Urinary bladder (tissue), 4 donors: ENCODE measurements around the gene PROSER2. TPM values are rescaled to one million over a fixed set of nuclear protein-coding genes. Genes with fewer than 3 reads are reported as not detected.
"Not testable (repeated sequence)": the region's sequence is repeated elsewhere in the genome, so short reads cannot be mapped to it uniquely, and the experiment has no call there.

Experiments used
- DNase-seq: peaks from one replicate; pipeline ENCODE4 v3.0.0-alpha.2; 2015; ENCODE audit errors: extremely low spot score
- H3K27ac ChIP-seq: one replicate; pipeline ENCODE4 v1.5.1; 2013; ENCODE audit warnings: low read depth, mild to moderate bottlenecking, moderate library complexity
- H3K36me3 ChIP-seq: one replicate; pipeline ENCODE4 v1.6.1; 2013; ENCODE audit warnings: mild to moderate bottlenecking, moderate library complexity; ENCODE audit not compliant: insufficient read depth
- H3K4me1 ChIP-seq: one replicate; pipeline ENCODE4 v1.6.1; 2013; ENCODE audit warnings: mild to moderate bottlenecking, moderate library complexity; ENCODE audit not compliant: insufficient read depth
- H3K4me3 ChIP-seq: one replicate; pipeline ENCODE4 v1.5.1; 2013; ENCODE audit warnings: low read depth, low read length
- WGBS: extraction: QIAGEN DNeasy Blood & Tissue Kit; methylation state at CpG from one replicate; pipeline ENCODE4 v1.1.7; 2013; 5-methylcytosine and 5-hydroxymethylcytosine counted together
- polyA plus RNA-seq: library from polyadenylated mRNA; stranded (reverse); fragments of 200-250 nt; gene quantifications from one replicate; pipeline ENCODE4 v1.2.3, GENCODE V29; 2013
- total RNA-seq: library from RNA; depleted of rRNA; stranded (reverse); fragments of >200 nt; gene quantifications from one replicate; pipeline ENCODE4 v1.2.3, GENCODE V29; 2014
- donor health status: healthy with polysubstance abuse.
- donor health status: healthy.

Gene PROSER2
- total and polyA plus RNA-seq, 2 donors, result 3.2 to 6.6 TPM

DNA sequence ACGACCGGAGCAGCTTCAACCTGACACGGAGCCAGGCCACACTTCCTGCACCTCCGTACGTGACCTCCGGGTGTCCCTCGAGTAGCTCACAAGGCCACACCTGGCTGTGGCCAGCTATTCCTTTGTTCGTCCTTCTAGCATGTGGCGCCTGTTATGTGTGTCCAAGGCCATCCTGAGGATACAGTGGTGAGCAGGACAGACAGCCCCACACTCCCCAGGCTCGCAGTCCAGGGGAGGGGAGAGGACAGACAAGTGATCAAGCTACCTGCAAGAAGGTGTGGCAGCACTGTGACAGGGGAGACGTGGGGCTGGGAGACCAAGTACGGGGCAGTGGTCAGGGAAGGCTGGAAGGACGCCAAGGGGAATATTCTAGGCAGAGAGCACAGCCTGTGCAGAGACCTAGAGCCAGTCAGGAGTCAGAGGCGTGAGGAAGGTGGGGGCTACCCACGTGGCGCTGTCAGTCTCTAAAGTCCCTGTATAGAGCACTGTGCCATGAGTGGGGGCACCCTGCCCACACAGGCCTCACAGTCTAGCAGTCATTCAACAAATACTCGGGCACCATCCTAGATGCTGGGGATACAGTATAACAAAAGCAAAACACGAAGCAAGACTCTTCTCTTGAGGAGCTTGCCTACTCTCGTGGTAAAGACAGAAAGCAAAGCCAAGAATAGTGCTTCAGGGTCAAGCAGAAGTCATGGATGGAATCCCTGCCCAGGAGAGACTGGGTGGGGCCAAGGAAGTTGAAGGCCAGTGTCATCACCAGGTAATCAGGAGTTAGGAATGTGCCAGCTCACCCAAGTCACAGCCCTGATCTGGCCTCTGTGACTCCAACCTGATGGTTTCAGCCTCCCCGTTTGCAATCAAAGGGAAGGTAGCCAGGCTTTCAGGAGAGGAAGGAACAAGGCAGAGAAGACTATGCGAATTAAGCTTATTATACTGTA, 58.6 kb downstream of the PROSER2 start:
- DNase-seq, result no peak
- 87% methylated on average over 21 of the region's 21 CpGs for WGBS
- no peak overlapping the region for H3K27ac ChIP-seq
- H3K4me3 ChIP-seq, result no peak overlapping the region
- no peaks in the 10 kb centered on the region for H3K36me3 ChIP-seq
- no peaks in the 10 kb centered on the region for H3K4me1 ChIP-seq

DNA sequence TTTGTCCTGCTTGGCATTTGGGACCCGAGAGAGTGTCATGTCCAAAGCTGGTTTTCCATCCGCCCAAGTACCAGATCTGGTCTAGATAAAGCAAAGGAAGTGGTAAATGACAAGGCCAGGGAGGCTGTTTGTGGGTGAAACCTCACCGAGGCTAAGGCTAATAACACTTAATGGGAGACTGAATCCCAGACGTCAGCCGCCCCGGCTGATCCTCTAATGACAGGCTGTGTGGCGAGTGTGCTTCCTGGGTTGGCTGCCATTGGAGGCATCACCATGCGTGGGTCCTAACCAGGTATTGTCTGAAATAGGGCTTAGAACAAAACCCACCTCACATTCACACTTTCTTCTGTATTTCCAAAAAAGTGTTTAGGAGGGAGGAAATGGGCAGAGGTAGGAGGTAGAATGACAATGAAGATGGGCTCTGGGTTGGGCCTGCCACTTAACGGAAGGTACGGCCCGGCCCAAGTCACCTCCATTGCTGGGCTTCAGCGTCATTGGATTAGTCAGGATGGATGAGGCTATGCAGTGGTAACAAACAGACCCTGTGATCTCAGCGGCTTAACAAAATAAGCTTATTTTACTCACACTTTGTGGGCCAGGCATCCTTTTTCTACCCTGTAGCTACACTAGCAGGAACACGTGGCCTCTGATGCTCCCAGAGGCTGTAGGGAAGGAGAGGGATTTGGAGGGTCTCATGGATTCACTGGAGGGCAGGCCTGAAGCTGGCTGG, 59.7 kb downstream of the PROSER2 start:
- no peak for DNase-seq
- Histone ChIP-seq H3K36me3 (no peaks in the 10 kb centered on the region), H3K27ac (no peak overlapping the region), H3K4me1 (no peaks in the 10 kb centered on the region), H3K4me3 (no peak overlapping the region)
- 89% methylated on average over 14 of the region's 14 CpGs for WGBS

DNA sequence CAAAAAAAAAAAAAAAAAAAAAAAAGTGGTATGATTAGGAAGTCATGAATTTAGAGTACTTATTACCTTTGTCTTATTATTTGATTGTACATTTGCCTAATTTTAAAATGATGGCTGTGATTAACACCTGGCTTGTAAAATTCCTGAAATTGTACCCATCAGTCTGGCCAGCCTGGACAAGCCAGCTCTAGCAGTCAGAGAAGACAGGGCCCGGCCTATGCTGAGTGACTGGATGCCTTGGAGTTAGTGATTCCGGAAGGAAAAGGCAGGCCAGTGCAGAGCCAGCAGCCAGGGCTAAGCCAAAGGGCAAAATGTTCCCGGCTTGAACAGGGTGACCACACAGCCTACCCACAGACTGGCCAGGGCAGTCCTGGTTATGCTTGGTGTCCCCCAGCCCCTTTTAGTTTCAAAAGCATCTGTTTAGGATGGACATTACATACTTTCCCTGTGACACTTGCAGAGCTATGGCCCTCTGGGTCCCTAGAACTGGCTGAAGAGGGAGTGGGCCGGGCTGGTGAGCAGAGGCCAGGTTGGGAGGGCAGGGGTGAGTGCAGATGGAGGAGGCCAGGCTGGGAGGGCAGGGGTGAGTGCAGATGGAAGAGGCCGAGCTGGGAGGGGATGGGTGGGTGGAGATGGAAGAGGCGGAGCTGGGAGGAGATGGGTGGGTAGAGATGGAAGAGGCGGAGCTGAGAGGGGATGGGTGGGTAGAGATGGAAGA, 61.7 kb downstream of the PROSER2 start:
- no peaks in the 10 kb centered on the region for H3K36me3 ChIP-seq
- H3K4me1 ChIP-seq, result no peaks in the 10 kb centered on the region
- no peak overlapping the region for H3K4me3 ChIP-seq
- 80% methylated on average over 7 of the region's 7 CpGs for WGBS
- DNase-seq, result no peak
- H3K27ac ChIP-seq, result no peak overlapping the region

DNA sequence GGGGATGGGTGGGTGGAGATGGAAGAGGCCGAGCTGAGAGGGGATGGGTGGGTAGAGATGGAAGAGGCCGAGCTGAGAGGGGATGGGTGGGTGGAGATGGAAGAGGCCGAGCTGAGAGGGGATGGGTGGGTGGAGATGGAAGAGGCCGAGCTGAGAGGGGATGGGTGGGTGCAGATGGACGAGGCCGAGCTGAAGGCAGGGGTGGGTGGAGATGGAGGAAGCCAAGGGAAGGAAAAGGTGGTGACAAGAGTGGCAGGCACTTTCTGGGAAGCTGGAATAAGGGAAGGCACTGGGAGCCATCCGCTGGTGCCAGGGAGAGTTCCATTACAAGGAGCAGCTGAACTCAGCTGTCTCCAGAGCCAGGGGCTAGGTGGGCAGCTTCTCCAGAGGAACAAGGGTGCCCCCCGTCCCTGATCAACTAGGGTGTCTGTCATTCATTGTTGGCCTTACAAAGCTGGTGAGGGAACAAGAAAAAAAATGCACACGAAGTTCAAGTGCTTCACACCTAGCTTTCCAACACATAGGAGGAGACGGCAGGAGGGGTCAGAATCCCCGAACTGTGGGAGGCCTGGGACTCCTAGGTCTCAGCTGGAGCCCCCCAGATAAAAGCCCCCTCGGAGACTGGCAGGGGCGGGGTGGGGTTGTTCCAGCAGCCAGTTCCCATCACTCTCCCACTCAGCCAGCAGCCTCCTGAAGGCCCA, 62.4 kb downstream of the PROSER2 start:
- WGBS, result 84% methylated on average over 13 of the region's 13 CpGs
- Histone ChIP-seq H3K27ac (no peak overlapping the region), H3K4me3 (no peak overlapping the region), H3K36me3 (no peaks in the 10 kb centered on the region), H3K4me1 (no peaks in the 10 kb centered on the region)
- no peak for DNase-seq

GRCh38 chr10:11886138-11886474, 63.0 kb downstream of the PROSER2 start:
- H3K27ac ChIP-seq, result no peak overlapping the region
- H3K4me3 ChIP-seq, result no peak overlapping the region
- no peaks in the 10 kb centered on the region for H3K4me1 ChIP-seq
- no peak for DNase-seq
- WGBS, result 73% methylated on average over 6 of the region's 6 CpGs
- H3K36me3 ChIP-seq, result no peaks in the 10 kb centered on the region

DNA sequence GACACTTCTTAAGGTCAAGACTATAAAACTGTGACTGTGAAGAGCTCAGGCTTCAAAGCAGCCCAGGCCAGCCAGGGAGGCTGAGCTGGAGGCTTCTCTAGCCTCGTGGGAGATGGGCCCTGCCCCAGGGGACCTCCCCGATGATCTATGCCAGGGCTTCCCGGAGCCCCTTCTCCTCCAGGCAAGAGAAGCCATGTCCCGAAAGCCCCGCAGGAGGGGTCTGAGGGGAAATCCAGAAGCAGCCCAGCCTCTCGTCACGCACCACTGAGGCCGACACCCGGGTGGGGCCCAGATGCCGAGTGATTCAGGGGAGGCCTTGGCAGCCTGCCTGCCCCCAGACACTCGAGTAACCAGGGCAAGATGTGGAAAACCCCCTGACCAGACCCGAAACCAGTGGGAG, 63.7 kb downstream of the PROSER2 start:
- H3K4me3 ChIP-seq, result no peak overlapping the region
- WGBS, result 76% methylated on average over 12 of the region's 12 CpGs
- no peaks in the 10 kb centered on the region for H3K4me1 ChIP-seq
- H3K36me3 ChIP-seq, result no peaks in the 10 kb centered on the region
- no peak overlapping the region for H3K27ac ChIP-seq
- DNase-seq, result no peak

DNA sequence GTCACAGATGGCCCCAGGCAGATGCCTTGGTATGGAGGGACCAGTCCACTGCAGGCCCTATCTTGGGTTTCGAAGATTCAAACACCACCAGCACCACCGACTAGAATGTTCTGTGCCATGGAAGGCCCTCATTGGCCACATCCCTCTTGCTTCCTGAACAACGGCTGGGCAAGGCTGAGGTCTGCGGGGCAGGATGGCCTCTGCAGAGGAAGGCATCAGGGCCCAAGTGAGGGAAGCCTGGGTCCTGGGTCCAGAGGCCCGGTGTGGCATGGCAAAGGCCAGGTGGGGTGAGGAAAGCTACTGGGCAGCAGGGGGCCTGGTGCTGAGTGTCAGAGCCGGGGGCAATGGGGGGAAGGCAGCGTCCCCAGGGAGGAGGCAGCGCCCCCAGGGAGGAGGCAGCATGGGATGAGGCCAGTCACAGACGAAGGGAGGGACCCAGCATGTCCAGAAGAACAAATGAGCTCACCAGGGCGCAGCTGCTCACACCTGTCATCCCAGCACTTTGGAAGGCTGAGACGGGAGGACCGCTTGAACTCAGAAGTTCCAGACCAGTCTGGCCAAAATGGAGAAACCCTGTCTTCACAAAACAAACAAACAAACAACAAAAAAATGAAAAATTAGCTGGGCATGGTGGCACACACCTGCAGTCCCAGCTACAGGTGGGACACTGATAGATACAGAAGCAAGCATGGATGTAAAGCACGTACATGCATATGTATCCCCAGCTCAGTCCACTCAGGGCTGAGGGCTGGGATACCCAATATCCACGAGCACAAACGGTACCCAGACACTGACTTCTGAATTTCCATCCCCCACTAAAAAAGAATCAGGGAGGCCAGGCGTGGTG, 64.4 kb downstream of the PROSER2 start:
- 86% methylated on average over 16 of the region's 16 CpGs for WGBS
- no peaks in the 10 kb centered on the region for H3K36me3 ChIP-seq
- H3K4me1 ChIP-seq, result no peaks in the 10 kb centered on the region
- DNase-seq, result no peak
- no peak overlapping the region for H3K4me3 ChIP-seq
- H3K27ac ChIP-seq, result no peak overlapping the region

DNA sequence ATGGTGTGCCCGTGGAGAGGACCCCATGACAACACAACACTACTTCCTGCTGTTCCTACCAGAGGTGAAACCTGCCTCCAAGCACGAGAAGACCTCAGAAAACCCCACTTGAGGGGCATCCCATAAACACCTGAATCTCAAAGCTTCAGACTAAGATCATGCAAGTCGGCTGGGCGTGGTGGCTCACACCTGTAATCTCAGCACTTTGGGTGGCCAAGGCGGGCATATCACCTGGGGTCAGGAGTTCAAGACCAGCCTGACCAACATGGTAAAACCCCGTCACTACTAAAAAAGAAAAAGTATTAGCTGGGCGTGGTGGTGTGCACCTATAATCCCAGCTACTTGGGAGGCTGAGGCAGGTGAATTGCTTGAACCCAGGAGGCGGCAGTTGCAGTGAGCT, 66.1 kb downstream of the PROSER2 start:
- whole genome bisulfite sequencing, result 83% methylated on average over 8 of the region's 8 CpGs
- DNase-seq, result not testable (repeated sequence)

GRCh38 chr10:11891776-11892486, 68.8 kb downstream of the PROSER2 start:
- 95% methylated on average over 22 of the region's 22 CpGs for WGBS
- no peaks in the 10 kb centered on the region for H3K36me3 ChIP-seq
- H3K4me1 ChIP-seq, result no peaks in the 10 kb centered on the region
- no peak overlapping the region for H3K4me3 ChIP-seq
- H3K27ac ChIP-seq, result no peak overlapping the region
- no peak for DNase-seq

More for the DNA sequence above, 66.1 kb downstream of the PROSER2 start:
- not testable (repeated sequence) for H3K36me3 ChIP-seq, H3K27ac ChIP-seq, H3K4me3 ChIP-seq, H3K4me1 ChIP-seq

GRCh38 chr10:11893749-11894278, 70.7 kb downstream of the PROSER2 start:
- Histone ChIP-seq H3K36me3 (no peaks in the 10 kb centered on the region), H3K27ac (no peak overlapping the region), H3K4me3 (no peak overlapping the region), H3K4me1 (no peaks in the 10 kb centered on the region)
- no peak for DNase-seq
- WGBS, result 90% methylated on average over 22 of the region's 22 CpGs

DNA sequence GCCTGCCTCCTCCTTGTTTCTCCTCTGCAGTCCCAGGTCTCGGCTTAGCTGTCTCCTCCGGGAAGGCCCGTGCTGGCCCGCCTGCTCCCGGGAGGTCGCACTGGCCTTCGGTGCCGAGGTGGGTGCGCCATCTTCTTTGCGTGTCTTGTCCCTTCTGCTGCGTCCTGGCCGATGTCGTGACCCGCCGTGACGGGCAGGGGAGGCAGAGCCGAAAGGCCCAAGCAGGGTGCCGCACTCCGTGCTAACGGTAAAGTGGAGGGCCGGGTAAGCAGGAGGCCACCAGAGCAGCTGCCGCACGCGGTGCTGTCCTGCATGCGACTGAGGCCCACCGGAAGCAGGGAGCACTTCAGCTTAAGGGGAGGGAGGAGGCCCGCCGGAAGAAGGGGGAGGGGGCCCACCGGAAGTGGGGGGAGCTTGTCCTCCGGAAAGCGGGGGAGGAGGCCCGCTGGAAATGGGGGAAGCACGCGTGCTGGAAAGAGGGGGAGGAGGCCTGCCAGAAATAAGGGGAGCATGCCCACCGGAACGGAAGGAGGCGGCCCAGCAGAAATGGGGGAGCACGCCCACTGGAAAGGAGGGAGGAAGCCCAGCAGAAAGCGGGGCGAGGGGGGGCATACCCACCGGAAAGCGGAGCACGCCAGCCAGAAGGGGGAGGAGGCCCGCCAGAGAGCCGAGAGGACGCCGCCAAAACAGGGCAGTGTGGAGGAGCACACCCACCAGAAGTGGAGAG, 71.4 kb downstream of the PROSER2 start:
- no peaks in the 10 kb centered on the region for H3K36me3 ChIP-seq
- H3K4me1 ChIP-seq, result no peaks in the 10 kb centered on the region

More for the DNA sequence above, 71.4 kb downstream of the PROSER2 start:
- H3K27ac ChIP-seq, result no peak overlapping the region
- DNase-seq, result no peak
- WGBS, result 91% methylated on average over 47 of the region's 47 CpGs
- H3K4me3 ChIP-seq, result no peak overlapping the region
